Right atrium auricular region (tissue), 2 donors: ENCODE measurements around the gene SH3BGRL3. TPM values are rescaled to one million over a fixed set of nuclear protein-coding genes. Genes with fewer than 3 reads are reported as not detected.

ENCODE experiments used
- DNase-seq: peaks from one replicate; pipeline ENCODE4 v3.0.0-alpha.2; 2019; ENCODE audit warnings: low spot score
- H3K27ac ChIP-seq, 2 donors: fragments of 200-600 bp; sonication (generic); 1 replicate in 1 of 2; 2 replicates in 1 of 2; pipeline ENCODE4 v1.5.1; 2016 to 2019
- H3K27me3 ChIP-seq, 2 donors: fragments of 200-600 bp; sonication (generic); one replicate each; pipeline versions ENCODE4 v1.5.1 to v1.6.0; 2017 to 2019
- H3K36me3 ChIP-seq: fragments of 200-600 bp; sonication (generic); one replicate; pipeline ENCODE4 v1.5.1; 2016
- H3K4me1 ChIP-seq, 2 donors: fragments of 200-600 bp; sonication (generic); one replicate each; pipeline versions ENCODE4 v1.5.1 to v1.6.0; 2017 to 2019
- H3K4me3 ChIP-seq, 2 donors: fragments of 200-600 bp; sonication (generic); 1 replicate in 1 of 2; 2 replicates in 1 of 2; pipeline ENCODE4 v1.5.1; 2017 to 2019; ENCODE audit warnings: mild to moderate bottlenecking in 1 of 2, moderate library complexity in 1 of 2
- H3K9me3 ChIP-seq, 2 donors: fragments of 200-600 bp; sonication (generic); one replicate each; pipeline ENCODE4 v1.5.1; 2019
- total RNA-seq, 2 donors: library from RNA; depleted of rRNA; stranded (reverse); fragments of >200 nt; gene quantifications; one replicate each; pipeline ENCODE4 v1.1.0, GENCODE V29; 2016
- TF ChIP-seq, protein P1 (sequence below), 2 donors: fragments of 200-600 bp; sonication (generic); IDR thresholded peaks; one replicate each; pipeline ENCODE4 v1.5.1; 2019; ENCODE audit warnings: antibody characterized with exemption in 2 of 2

The SH3BGRL3 gene
- total RNA-seq, 2 donors from 2014 or later = 24.8 to 66.0 TPM

GRCh38 chr1:26283279-26283853 is 3.5 kb downstream of the SH3BGRL3 start:
- DNase-seq = no peak
- Histone ChIP-seq H3K27ac (peak overlapping the region; percentile 68 to 80), H3K4me1 (peaks cover 0 to 84% of the 10 kb centered on the region in 2 donors)

GRCh38 chr1:26283871-26284596 is 4.1 kb downstream of the SH3BGRL3 start:
- Histone ChIP-seq H3K36me3 (no peaks in the 10 kb centered on the region), H3K4me3 (no peak overlapping the region), H3K27me3 (no peaks in the 10 kb centered on the region), H3K4me1 (peaks cover 0 to 79% of the 10 kb centered on the region in 2 donors), H3K27ac (peak overlapping the region; percentile 68 to 80), H3K9me3 (no peaks in the 10 kb centered on the region)
- no peak for DNase-seq
- TF ChIP-seq, protein P1, sequence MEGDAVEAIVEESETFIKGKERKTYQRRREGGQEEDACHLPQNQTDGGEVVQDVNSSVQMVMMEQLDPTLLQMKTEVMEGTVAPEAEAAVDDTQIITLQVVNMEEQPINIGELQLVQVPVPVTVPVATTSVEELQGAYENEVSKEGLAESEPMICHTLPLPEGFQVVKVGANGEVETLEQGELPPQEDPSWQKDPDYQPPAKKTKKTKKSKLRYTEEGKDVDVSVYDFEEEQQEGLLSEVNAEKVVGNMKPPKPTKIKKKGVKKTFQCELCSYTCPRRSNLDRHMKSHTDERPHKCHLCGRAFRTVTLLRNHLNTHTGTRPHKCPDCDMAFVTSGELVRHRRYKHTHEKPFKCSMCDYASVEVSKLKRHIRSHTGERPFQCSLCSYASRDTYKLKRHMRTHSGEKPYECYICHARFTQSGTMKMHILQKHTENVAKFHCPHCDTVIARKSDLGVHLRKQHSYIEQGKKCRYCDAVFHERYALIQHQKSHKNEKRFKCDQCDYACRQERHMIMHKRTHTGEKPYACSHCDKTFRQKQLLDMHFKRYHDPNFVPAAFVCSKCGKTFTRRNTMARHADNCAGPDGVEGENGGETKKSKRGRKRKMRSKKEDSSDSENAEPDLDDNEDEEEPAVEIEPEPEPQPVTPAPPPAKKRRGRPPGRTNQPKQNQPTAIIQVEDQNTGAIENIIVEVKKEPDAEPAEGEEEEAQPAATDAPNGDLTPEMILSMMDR (IDR thresholded peaks at IDR 0.05) = no peak

More at GRCh38 chr1:26283279-26283853, 3.5 kb downstream of the SH3BGRL3 start:
- Histone ChIP-seq H3K9me3 (no peaks in the 10 kb centered on the region), H3K4me3 (no peak overlapping the region), H3K36me3 (no peaks in the 10 kb centered on the region), H3K27me3 (no peaks in the 10 kb centered on the region)
- TF ChIP-seq, protein P1 (IDR thresholded peaks at IDR 0.05) = no peak

GRCh38 chr1:26284597-26285347 is 4.9 kb downstream of the SH3BGRL3 start:
- Histone ChIP-seq H3K4me3 (no peak overlapping the region), H3K4me1 (peaks cover 0 to 80% of the 10 kb centered on the region in 2 donors), H3K27ac (peak overlapping the region; percentile 68 to 80), H3K27me3 (no peaks in the 10 kb centered on the region), H3K36me3 (no peaks in the 10 kb centered on the region), H3K9me3 (no peaks in the 10 kb centered on the region)
- TF ChIP-seq, protein P1 (IDR thresholded peaks at IDR 0.05) = peak; percentile 34 to 74
- DNase-seq = peak; percentile 95

- peak overlapping the region; percentile 68 to 80 for H3K27ac ChIP-seq
- DNase-seq = no peak
Observed at GRCh38 chr1:26285366-26286063, 5.6 kb downstream of the SH3BGRL3 start.

GRCh38 chr1:26286064-26286416 is 6.2 kb downstream of the SH3BGRL3 start:
- no peaks in the 10 kb centered on the region for H3K27me3 ChIP-seq
- H3K4me3 ChIP-seq = no peak overlapping the region
- TF ChIP-seq, protein P1 (IDR thresholded peaks at IDR 0.05) = no peak
- H3K9me3 ChIP-seq = no peaks in the 10 kb centered on the region
- DNase-seq = no peak
- H3K36me3 ChIP-seq = no peaks in the 10 kb centered on the region
- H3K27ac ChIP-seq = peak overlapping the region; percentile 39 to 53
- peaks cover 0 to 75% of the 10 kb centered on the region in 2 donors for H3K4me1 ChIP-seq

More at GRCh38 chr1:26285366-26286063, 5.6 kb downstream of the SH3BGRL3 start:
- Histone ChIP-seq H3K4me1 (peaks cover 0 to 76% of the 10 kb centered on the region in 2 donors), H3K4me3 (no peak overlapping the region), H3K9me3 (no peaks in the 10 kb centered on the region), H3K27me3 (no peaks in the 10 kb centered on the region), H3K36me3 (no peaks in the 10 kb centered on the region)
- TF ChIP-seq, protein P1 (IDR thresholded peaks at IDR 0.05) = peak in 1 of 2 donors; percentile 34
